Neutrophil (primary cell): ENCODE data around the gene INPP4B.

Experiments
- H3K27ac ChIP-seq: fragments of 200-600 bp; sonication (generic); 2 replicates; pipeline ENCODE4 v1.5.1; 2016; ENCODE audit warnings: mild to moderate bottlenecking, moderate library complexity
- H3K27me3 ChIP-seq: fragments of 200-600 bp; sonication (generic); 2 replicates; pipeline ENCODE4 v1.6.0; 2016; ENCODE audit warnings: mild to moderate bottlenecking
- H3K36me3 ChIP-seq: fragments of 200-600 bp; sonication (generic); 2 replicates; pipeline ENCODE4 v1.5.1; 2017
- H3K4me1 ChIP-seq, 2 experiments: fragments of 200-600 bp in 1 of 2; sonication (generic) in 1 of 2; 1 replicate in 1 of 2; 2 replicates in 1 of 2; pipeline versions ENCODE4 v1.5.1 to v1.6.1; 2013 to 2016; ENCODE audit warnings: low read depth in 1 of 2, low read length in 1 of 2, mild to moderate bottlenecking in 1 of 2, moderate library complexity in 1 of 2; ENCODE audit not compliant: control insufficient read depth in 1 of 2, insufficient read depth in 1 of 2
- H3K4me3 ChIP-seq, 2 experiments: fragments of 200-600 bp in 1 of 2; sonication (generic) in 1 of 2; 1 replicate in 1 of 2; 2 replicates in 1 of 2; pipeline ENCODE4 v1.5.1; 2013 to 2016; ENCODE audit warnings: low read depth in 1 of 2, low read length in 1 of 2, mild to moderate bottlenecking in 1 of 2, moderate library complexity in 1 of 2
- H3K9me3 ChIP-seq: fragments of 200-600 bp; sonication (generic); 2 replicates; pipeline ENCODE4 v1.5.1; 2016
- CTCF ChIP-seq: fragments of 200-600 bp; sonication (generic); IDR thresholded peaks from 2 replicates; pipeline ENCODE4 v1.5.1; 2016; ENCODE audit warnings: antibody characterized with exemption

Gene INPP4B

DNA sequence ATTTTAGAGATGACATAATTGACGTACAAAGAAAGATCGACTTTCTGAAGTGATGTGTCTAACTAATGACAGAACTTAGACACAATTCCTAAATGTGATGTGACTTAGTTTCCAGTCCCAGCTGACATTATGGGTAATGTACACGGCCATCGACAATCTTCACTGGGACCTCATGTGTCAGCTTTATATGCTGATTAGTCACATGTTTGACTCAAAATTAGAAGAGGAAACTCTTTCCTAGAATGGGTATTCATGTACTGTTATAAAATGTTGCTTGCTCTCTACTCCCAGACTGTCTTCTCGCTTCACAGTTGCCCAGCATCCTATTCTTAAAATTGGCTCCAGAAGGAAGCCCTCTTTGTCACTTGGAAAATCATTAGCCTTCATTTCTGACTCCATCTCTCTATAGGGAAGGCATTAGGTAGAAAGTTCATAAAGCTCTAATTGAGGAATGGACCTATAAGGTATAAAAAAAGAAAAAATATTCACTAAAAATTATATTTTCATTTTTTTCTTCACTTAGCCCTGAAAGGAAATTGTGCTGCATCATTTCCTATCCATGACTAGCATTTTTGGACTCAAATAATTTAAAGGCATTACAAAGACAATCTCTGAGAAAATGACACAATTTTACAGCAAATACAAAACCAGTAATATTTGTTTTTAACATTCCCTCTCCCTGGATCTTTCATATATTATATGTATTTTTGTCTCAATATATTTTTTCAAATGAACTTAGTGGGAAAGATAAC, 554.6 kb downstream of the INPP4B start:
- no peak for TF ChIP-seq CTCF
- Histone ChIP-seq H3K27me3 (no peaks in the 10 kb centered on the region), H3K4me1 (no peaks in the 10 kb centered on the region), H3K36me3 (no peaks in the 10 kb centered on the region), H3K9me3 (no peaks in the 10 kb centered on the region), H3K4me3 (no peak overlapping the region), H3K27ac (no peak overlapping the region)

GRCh38 chr4:142287371-142287770, 558.7 kb downstream of the INPP4B start:
- Histone ChIP-seq H3K4me1 (no peaks in the 10 kb centered on the region), H3K4me3 (no peak overlapping the region), H3K36me3 (no peaks in the 10 kb centered on the region), H3K27me3 (no peaks in the 10 kb centered on the region), H3K27ac (no peak overlapping the region), H3K9me3 (no peaks in the 10 kb centered on the region)
- TF ChIP-seq CTCF, result no peak

DNA sequence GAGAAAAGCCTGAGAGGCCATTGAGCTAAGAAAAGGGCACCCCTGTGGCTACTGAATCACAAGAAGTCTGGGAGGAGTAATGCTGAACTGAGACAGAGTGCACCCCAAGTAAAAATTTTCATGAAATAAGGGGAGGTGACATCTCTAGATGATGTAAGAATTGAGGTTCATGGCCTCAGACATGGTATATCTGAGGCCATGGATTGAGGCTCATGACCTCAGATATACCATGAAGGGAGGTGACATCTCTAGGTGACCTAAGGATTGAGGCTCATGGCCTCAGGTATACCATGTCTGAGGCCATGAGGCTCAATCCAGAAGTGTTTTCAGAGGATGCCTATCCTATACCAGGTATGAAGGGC, 560.9 kb downstream of the INPP4B start:
- Histone ChIP-seq H3K27ac (no peak overlapping the region), H3K36me3 (no peaks in the 10 kb centered on the region), H3K4me3 (no peak overlapping the region), H3K4me1 (no peaks in the 10 kb centered on the region), H3K9me3 (no peaks in the 10 kb centered on the region), H3K27me3 (no peaks in the 10 kb centered on the region)
- no peak for TF ChIP-seq CTCF

GRCh38 chr4:142284402-142285221, 561.5 kb downstream of the INPP4B start:
- Histone ChIP-seq H3K9me3 (no peaks in the 10 kb centered on the region), H3K4me1 (no peaks in the 10 kb centered on the region), H3K27ac (no peak overlapping the region), H3K36me3 (no peaks in the 10 kb centered on the region), H3K4me3 (no peak overlapping the region), H3K27me3 (no peaks in the 10 kb centered on the region)
- TF ChIP-seq CTCF, result no peak

- H3K9me3 ChIP-seq, result no peaks in the 10 kb centered on the region
- H3K36me3 ChIP-seq, result no peaks in the 10 kb centered on the region
- no peak overlapping the region for H3K27ac ChIP-seq
- no peak for TF ChIP-seq CTCF
- no peaks in the 10 kb centered on the region for H3K27me3 ChIP-seq
- H3K4me3 ChIP-seq, result no peak overlapping the region
- no peaks in the 10 kb centered on the region for H3K4me1 ChIP-seq
These were observed 563.1 kb downstream of the INPP4B start for GRCh38 chr4:142282870-142283431.
